GM12874 (cell line): ENCODE measurements around the gene RIC3.
A peak's percentile ranks its signal among the peaks of the same experiment; 100 is the strongest.

Experiments
- CTCF ChIP-seq: IDR thresholded peaks from 2 replicates; pipeline ENCODE4 v1.5.1; 2011; ENCODE audit warnings: low read depth, mild to moderate bottlenecking, control low read depth, low read length, moderate library complexity; ENCODE audit not compliant: insufficient read depth

The RIC3 gene

GRCh38 chr11:8102965-8103364 is 65.9 kb downstream of the RIC3 start:
- TF ChIP-seq CTCF: no peak

- no peak for TF ChIP-seq CTCF
Measured at GRCh38 chr11:8102296-8102915, 66.4 kb downstream of the RIC3 start.

GRCh38 chr11:8101421-8101820 is 67.4 kb downstream of the RIC3 start:
- no peak for TF ChIP-seq CTCF

DNA sequence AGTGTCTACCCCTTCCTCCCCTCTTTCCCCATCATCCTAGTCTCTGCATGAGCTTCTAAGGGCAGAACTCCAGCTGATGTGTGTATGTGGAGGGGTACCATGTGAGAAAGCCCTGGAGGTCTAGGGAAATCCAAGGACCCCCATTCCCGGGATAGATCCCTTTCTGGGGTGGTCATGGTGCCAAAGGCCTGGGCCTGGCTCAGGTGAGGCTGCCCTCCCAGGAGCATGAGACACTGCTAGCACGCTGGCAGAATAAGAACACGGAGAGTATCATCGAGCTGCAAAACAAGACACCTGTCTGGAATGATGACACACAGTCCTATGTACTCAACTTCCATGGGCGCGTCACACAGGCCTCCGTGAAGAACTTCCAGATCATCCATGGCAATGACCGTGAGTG is 68.2 kb downstream of the RIC3 start:
- TF ChIP-seq CTCF: no peak

DNA sequence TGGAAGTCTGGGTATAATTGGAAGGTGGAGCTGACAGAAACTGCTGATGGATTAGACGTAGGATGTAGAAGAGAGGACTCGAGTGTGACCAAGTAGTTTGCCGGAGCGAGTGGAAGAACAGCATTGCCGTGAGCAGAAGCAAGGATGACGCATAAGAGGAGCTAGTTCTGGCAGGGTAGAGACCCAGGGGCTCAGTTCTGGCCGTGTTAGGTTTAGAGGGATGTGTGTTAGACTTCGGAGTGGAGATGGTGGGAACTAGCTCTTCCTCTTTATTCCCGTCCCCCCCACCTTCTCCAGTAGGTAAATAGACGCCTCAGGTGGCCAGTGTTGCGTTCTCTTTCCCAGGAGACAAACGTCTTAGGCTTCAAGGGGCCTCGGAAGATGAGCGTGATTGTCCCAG is 68.7 kb downstream of the RIC3 start:
- TF ChIP-seq CTCF: no peak

DNA sequence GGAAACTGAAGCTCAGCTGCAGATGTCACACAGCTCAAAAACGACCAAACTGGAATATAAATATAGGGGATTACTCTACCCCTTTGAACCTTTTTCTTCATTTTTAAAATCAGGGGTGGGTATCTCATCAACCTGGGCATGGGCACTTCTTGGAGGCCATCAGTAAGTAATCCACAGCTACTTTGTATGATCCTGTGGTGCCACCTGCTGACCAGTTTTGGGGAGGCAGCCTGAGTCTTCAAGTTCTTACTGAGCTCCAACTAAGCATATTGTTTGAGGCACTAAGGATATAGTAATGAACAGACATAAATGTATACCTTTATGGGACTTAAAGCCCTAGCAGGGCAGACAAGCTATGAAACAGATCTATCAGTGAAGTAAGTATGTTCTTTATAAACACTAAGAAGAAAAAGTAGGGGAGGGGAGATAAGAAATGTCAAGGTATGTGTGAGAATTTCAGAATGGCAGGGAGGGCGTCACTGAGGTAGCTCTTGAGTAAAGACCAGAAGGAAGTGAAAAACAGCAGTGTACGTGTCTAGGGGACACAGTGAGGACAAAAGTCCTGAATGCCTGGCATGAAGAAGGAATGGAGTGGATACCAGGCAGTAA is 69.4 kb downstream of the RIC3 start:
- peak; percentile 72 for TF ChIP-seq CTCF

- TF ChIP-seq CTCF: no peak
Measured at GRCh38 chr11:8098879-8099278, 69.9 kb downstream of the RIC3 start.

DNA sequence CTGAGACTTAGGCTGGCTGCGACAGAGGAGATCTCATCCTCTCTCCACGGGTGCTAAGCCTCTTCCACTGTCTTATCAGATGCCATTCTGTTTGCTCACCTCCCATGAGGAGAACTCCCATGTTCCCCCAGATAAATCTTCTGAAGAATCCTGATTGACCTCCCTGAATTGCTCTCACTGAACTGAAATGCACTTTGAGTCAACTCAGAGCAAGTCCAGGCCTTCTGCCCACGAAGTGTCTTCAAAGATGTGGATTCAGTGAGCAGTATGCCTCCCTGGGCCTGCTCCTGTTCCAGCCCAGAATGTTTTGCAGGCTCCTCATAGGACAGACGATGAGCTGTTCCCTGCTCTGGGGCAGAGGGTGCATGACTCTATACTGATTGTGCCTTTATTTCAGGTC is 70.5 kb downstream of the RIC3 start:
- TF ChIP-seq CTCF: no peak
